Measurements from ENCODE around the gene NOD1. TPM values are rescaled to one million over a fixed set of nuclear protein-coding genes. Genes with fewer than 3 reads are reported as not detected.
"Not testable (repeated sequence)": the region's sequence is repeated elsewhere in the genome, so short reads cannot be mapped to it uniquely, and the experiment has no call there.

NOD1 gene
- total RNA-seq: 10 to 100 TPM; 15.6 to 50.4 (median 26.7) TPM

- TF ChIP-seq CTCF (IDR thresholded peaks at IDR 0.05) (peak in 1 of 6 experiments; percentile 13), POLR2A (IDR thresholded peaks at IDR 0.05) (peak in 1 of 2 donors; percentile 77)
- H3K27ac ChIP-seq: peak within 1 kb of the TSS; percentile 89 to 94 (median 91)
- intact Hi-C loops (cut with DNase I): no loop called here
- DNase-seq: peak; percentile 76 to 77
- WGBS, 2 donors: 4 to 5% methylated on average over 31 to 35 of the region's 77 CpGs
- H3K36me3 ChIP-seq: no peaks in the 10 kb centered on the region
- H3K9me3 ChIP-seq: no peaks in the 10 kb centered on the region
- H3K4me1 ChIP-seq: peaks cover 49 to 54% of the 10 kb centered on the region in 2 donors
- H3K27me3 ChIP-seq: no peaks in the 10 kb centered on the region
- H3K4me3 ChIP-seq (replicated peaks in 1 of 3): peak within 1 kb of the TSS; percentile 29 to 68 (median 47)
Measured at GRCh38 chr7:30478349-30479201, at the start of gene NOD1. Gene NOD1 (minus strand): TSS chr7:30478784. CDS start chr7:30456921, 21,863 bp downstream.

GRCh38 chr7:30527297-30527696 lies 48.7 kb upstream of the NOD1 start:
- 76 to 88% methylated on average over 1 of the region's 1 CpG for WGBS, 2 donors
- H3K27ac ChIP-seq; H3K4me3 ChIP-seq (replicated peaks in 1 of 3); H3K36me3 ChIP-seq; H3K9me3 ChIP-seq; H3K27me3 ChIP-seq; intact Hi-C loops (cut with DNase I); H3K4me1 ChIP-seq; DNase-seq: not testable (repeated sequence)

GRCh38 chr7:30526163-30526562 lies 47.6 kb upstream of the NOD1 start:
- H3K36me3 ChIP-seq: no peaks in the 10 kb centered on the region
- intact Hi-C loops (cut with DNase I): no loop called here
- DNase-seq: no peak
- no peak overlapping the region for H3K27ac ChIP-seq
- no peak for TF ChIP-seq CTCF (IDR thresholded peaks at IDR 0.05)
- TF ChIP-seq POLR2A (IDR thresholded peaks at IDR 0.05): no peak
- 95 to 100% methylated on average over 4 of the region's 4 CpGs for WGBS, 2 donors
- H3K9me3 ChIP-seq: no peaks in the 10 kb centered on the region
- H3K4me1 ChIP-seq: peaks cover 4 to 8% of the 10 kb centered on the region in 2 donors
- H3K27me3 ChIP-seq: no peaks in the 10 kb centered on the region
- no peak overlapping the region for H3K4me3 ChIP-seq (replicated peaks in 1 of 3)

- 96 to 98% methylated on average over 5 of the region's 5 CpGs for WGBS, 2 donors
- Histone ChIP-seq H3K27ac (no peak overlapping the region), H3K9me3 (no peaks in the 10 kb centered on the region), H3K4me1 (peaks cover 4 to 12% of the 10 kb centered on the region in 2 donors), H3K27me3 (no peaks in the 10 kb centered on the region), H3K4me3 (replicated peaks in 1 of 3) (no peak overlapping the region), H3K36me3 (no peaks in the 10 kb centered on the region)
- DNase-seq: no peak
- TF ChIP-seq CTCF (IDR thresholded peaks at IDR 0.05) (no peak), POLR2A (IDR thresholded peaks at IDR 0.05) (no peak)
- intact Hi-C loops (cut with DNase I): no loop called here
Measured at GRCh38 chr7:30525429-30525828, 46.8 kb upstream of the NOD1 start.

- TF ChIP-seq CTCF (IDR thresholded peaks at IDR 0.05): no peak
- no peak for TF ChIP-seq POLR2A (IDR thresholded peaks at IDR 0.05)
- Histone ChIP-seq H3K4me1 (peaks cover 4 to 12% of the 10 kb centered on the region in 2 donors), H3K9me3 (no peaks in the 10 kb centered on the region), H3K27me3 (no peaks in the 10 kb centered on the region), H3K27ac (no peak overlapping the region), H3K36me3 (no peaks in the 10 kb centered on the region), H3K4me3 (replicated peaks in 1 of 3) (no peak overlapping the region)
- intact Hi-C loops (cut with DNase I): no loop called here
- no peak for DNase-seq
- WGBS, 2 donors: 68 to 94% methylated on average over 2 of the region's 2 CpGs
Measured at GRCh38 chr7:30524545-30524944, 46.0 kb upstream of the NOD1 start.
